G401 (cell line): ENCODE results near the gene TCL1B. TPM values are rescaled to one million over a fixed set of nuclear protein-coding genes. Genes with fewer than 3 reads are reported as not detected.
"Not testable (repeated sequence)": the region's sequence is repeated elsewhere in the genome, so short reads cannot be mapped to it uniquely, and the experiment has no call there.

ENCODE experiments used
- DNase-seq: peaks from one replicate; pipeline ENCODE4 v3.0.0-alpha.2; 2015; ENCODE audit warnings: low spot score
- in situ Hi-C: cut with HindIII; loops from 2 replicates; pipeline ENCODE4 v1.10.0; 2016; ENCODE audit warnings: low sequenced_read_pairs, mixed read lengths
- total RNA-seq: library from RNA; depleted of rRNA; stranded (reverse); fragments of >200 nt; shearing (Covaris generic); gene quantifications from 2 replicates; pipeline ENCODE4 v1.2.3, GENCODE V29; 2014

The TCL1B gene
- total RNA-seq, 1 experiment from 2014 or later: not detected

GRCh38 chr14:95697764-95698163 lies 11.5 kb downstream of the TCL1B start:
- no peak for DNase-seq
- in situ Hi-C loops: no loop called here

- in situ Hi-C loops: no loop called here
- no peak for DNase-seq
Observed at GRCh38 chr14:95698287-95698686, 12.1 kb downstream of the TCL1B start.

GRCh38 chr14:95699412-95699811 lies 13.2 kb downstream of the TCL1B start:
- no peak for DNase-seq
- in situ Hi-C loops: no loop called here

- in situ Hi-C loops: no loop called here
- no peak for DNase-seq
Observed at GRCh38 chr14:95700221-95700976, 14.2 kb downstream of the TCL1B start.

- in situ Hi-C loops: no loop called here
- no peak for DNase-seq
Observed at GRCh38 chr14:95701846-95702221, 15.6 kb downstream of the TCL1B start.

GRCh38 chr14:95703341-95703740 lies 17.1 kb downstream of the TCL1B start:
- in situ Hi-C loops: no loop called here
- no peak for DNase-seq

- DNase-seq: no peak
- in situ Hi-C loops: no loop called here
Observed at GRCh38 chr14:95703805-95704204, 17.6 kb downstream of the TCL1B start.

- in situ Hi-C loops: no loop called here
- no peak for DNase-seq
Observed at GRCh38 chr14:95705518-95705917, 19.3 kb downstream of the TCL1B start.

GRCh38 chr14:95707327-95707726 lies 21.1 kb downstream of the TCL1B start:
- in situ Hi-C loops: no loop called here

GRCh38 chr14:95710106-95710505 lies 23.9 kb downstream of the TCL1B start:
- in situ Hi-C loops: no loop called here
- no peak for DNase-seq

More at GRCh38 chr14:95707327-95707726, 21.1 kb downstream of the TCL1B start:
- DNase-seq: no peak

GRCh38 chr14:95711476-95712176 lies 25.4 kb downstream of the TCL1B start:
- in situ Hi-C loops: no loop called here
- no peak for DNase-seq

- in situ Hi-C loops: no loop called here
- DNase-seq: no peak
Observed at GRCh38 chr14:95712398-95712797, 26.2 kb downstream of the TCL1B start.

GRCh38 chr14:95713596-95714371 lies 27.6 kb downstream of the TCL1B start, which contains the start of gene TCL1A:
Gene TCL1A (minus strand): TSS chr14:95714125. CDS start chr14:95714066, 59 bp downstream.
- in situ Hi-C loops: no loop called here
- DNase-seq: no peak

- no peak for DNase-seq
- in situ Hi-C loops: no loop called here
Observed at GRCh38 chr14:95722525-95723190, 36.4 kb downstream of the TCL1B start.

- DNase-seq: no peak
Observed at GRCh38 chr14:95725685-95726336, 39.6 kb downstream of the TCL1B start.

GRCh38 chr14:95727056-95727700 lies 41.0 kb downstream of the TCL1B start:
- no peak for DNase-seq
- in situ Hi-C loops: no loop called here

More at GRCh38 chr14:95725685-95726336, 39.6 kb downstream of the TCL1B start:
- in situ Hi-C loops: no loop called here

- DNase-seq, in situ Hi-C loops: not testable (repeated sequence)
Observed at GRCh38 chr14:95729402-95730028, 43.3 kb downstream of the TCL1B start.

GRCh38 chr14:95730126-95730525 lies 43.9 kb downstream of the TCL1B start:
- no peak for DNase-seq
- in situ Hi-C loops: no loop called here
